Uterus (tissue), 2 donors: Measurements from ENCODE around the gene OR6K2.
"Not testable (repeated sequence)": the region's sequence is repeated elsewhere in the genome, so short reads cannot be mapped to it uniquely, and the experiment has no call there.

ENCODE experiments used
- POLR2A ChIP-seq, 2 donors: fragments of 450-650 bp; IDR thresholded peaks; one replicate each; pipeline ENCODE4 v1.6.1; 2016; ENCODE audit warnings: antibody characterized with exemption in 2 of 2, mild to moderate bottlenecking in 1 of 2, moderate library complexity in 1 of 2
- TF ChIP-seq, protein P1 (sequence below), 4 experiments: fragments of 200-600 bp in 2 of 4; fragments of 450-650 bp in 2 of 4; sonication (generic) in 2 of 4; IDR thresholded peaks; one replicate each; pipeline ENCODE4 v1.5.1; 2016 to 2019; ENCODE audit warnings: antibody characterized with exemption in 4 of 4, mild to moderate bottlenecking in 2 of 4, moderate library complexity in 1 of 4

- TF ChIP-seq POLR2A (IDR thresholded peaks at IDR 0.05), result not testable (repeated sequence)
- TF ChIP-seq, protein P1, sequence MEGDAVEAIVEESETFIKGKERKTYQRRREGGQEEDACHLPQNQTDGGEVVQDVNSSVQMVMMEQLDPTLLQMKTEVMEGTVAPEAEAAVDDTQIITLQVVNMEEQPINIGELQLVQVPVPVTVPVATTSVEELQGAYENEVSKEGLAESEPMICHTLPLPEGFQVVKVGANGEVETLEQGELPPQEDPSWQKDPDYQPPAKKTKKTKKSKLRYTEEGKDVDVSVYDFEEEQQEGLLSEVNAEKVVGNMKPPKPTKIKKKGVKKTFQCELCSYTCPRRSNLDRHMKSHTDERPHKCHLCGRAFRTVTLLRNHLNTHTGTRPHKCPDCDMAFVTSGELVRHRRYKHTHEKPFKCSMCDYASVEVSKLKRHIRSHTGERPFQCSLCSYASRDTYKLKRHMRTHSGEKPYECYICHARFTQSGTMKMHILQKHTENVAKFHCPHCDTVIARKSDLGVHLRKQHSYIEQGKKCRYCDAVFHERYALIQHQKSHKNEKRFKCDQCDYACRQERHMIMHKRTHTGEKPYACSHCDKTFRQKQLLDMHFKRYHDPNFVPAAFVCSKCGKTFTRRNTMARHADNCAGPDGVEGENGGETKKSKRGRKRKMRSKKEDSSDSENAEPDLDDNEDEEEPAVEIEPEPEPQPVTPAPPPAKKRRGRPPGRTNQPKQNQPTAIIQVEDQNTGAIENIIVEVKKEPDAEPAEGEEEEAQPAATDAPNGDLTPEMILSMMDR (IDR thresholded peaks at IDR 0.05), result not testable (repeated sequence)
These were observed 12.1 kb downstream of the OR6K2 start for GRCh38 chr1:158688343-158688742.
